ENCODE data around the gene FGFBP3. TPM values are rescaled to one million over a fixed set of nuclear protein-coding genes. Genes with fewer than 3 reads are reported as not detected.

Gene FGFBP3
- total RNA-seq, 1 experiment from 2014 or later = 1.2 TPM

GRCh38 chr10:91930939-91931338 lies 21.7 kb upstream of the FGFBP3 start:
- POLR2A ChIA-PET = no interaction called here

More at GRCh38 chr10:91930939-91931338, 21.7 kb upstream of the FGFBP3 start:
- Histone ChIP-seq H3K4me2 (ENCODE audit: low read length) (no peak overlapping the region), H3K9me2 (ENCODE audit: insufficient read depth) (no peaks in the 10 kb centered on the region), H3K4me3 (replicated peaks in 1 of 2; ENCODE audit: low read depth in 1 of 2, low read length in 2 of 2) (no peak overlapping the region), H3K9ac (ENCODE audit: low read length) (no peak overlapping the region), H3K9me3 (ENCODE audit: control insufficient read depth in 1 of 2, insufficient read depth in 1 of 2, low read depth in 1 of 2, low read length in 2 of 2) (no peaks in the 10 kb centered on the region), H2AFZ (ENCODE audit: low read depth, low read length, poor library complexity, severe bottlenecking) (no peak overlapping the region), H3K4me1 (ENCODE audit: control insufficient read depth in 1 of 2, insufficient read depth in 2 of 2, low read length in 2 of 2) (0 out of 4 replicates have a peak, but pooled peaks cover 0 to 5% of the 10 kb centered on the region in 2 experiments), H3K27me3 (ENCODE audit: insufficient read depth, low read length) (no peaks in the 10 kb centered on the region), H3K36me3 (ENCODE audit: control insufficient read depth in 1 of 2, insufficient read depth in 2 of 2, low read length in 2 of 2) (peaks cover 2 to 13% of the 10 kb centered on the region in 2 experiments; a peak in 3 of 4 replicates), H3K27ac (ENCODE audit: low read depth, low read length) (no peak overlapping the region), H4K20me1 (ENCODE audit: insufficient read depth) (peaks cover 37% of the 10 kb centered on the region; the same call in 1 of the 2 replicates), H3K79me2 (ENCODE audit: insufficient read depth, low read length) (peaks cover 100% of the 10 kb centered on the region)
- no TSS peak for BruUV-seq (replicated peaks)
- RAD21 ChIA-PET (ENCODE audit: low non-redundant PET in 1 of 2, low total read pairs in 2 of 2, uncharacterized antibody in 2 of 2, unreplicated experiment in 2 of 2) = no interaction called here
- TF ChIP-seq EZH2 (IDR thresholded peaks at IDR 0.05) (no peak), CBX3 (IDR thresholded peaks at IDR 0.05; ENCODE audit: low read depth) (no peak), POLR2A (IDR thresholded peaks at IDR 0.05; ENCODE audit: borderline replicate concordance, extremely low read depth, insufficient read depth, insufficient read length) (no peak), ELF1 (IDR thresholded peaks at IDR 0.05; ENCODE audit: borderline replicate concordance, low read depth) (no peak), EZH2phosphoT487 (IDR thresholded peaks at IDR 0.05; ENCODE audit: borderline replicate concordance) (no peak), TCF7L2 (IDR thresholded peaks at IDR 0.05; ENCODE audit: borderline replicate concordance, extremely low read depth, insufficient read depth, insufficient read length) (no peak), POLR2AphosphoS5 (IDR thresholded peaks at IDR 0.05; ENCODE audit: low read depth, low read length) (no peak), REST (IDR thresholded peaks at IDR 0.05; ENCODE audit: low read depth) (no peak), SIN3A (IDR thresholded peaks at IDR 0.05; ENCODE audit: low read depth) (no peak), RAD21 (IDR thresholded peaks at IDR 0.05; ENCODE audit: low read depth) (no peak), ZNF274 (IDR thresholded peaks at IDR 0.05; ENCODE audit: low read depth, low read length) (no peak)
- ATAC-seq (no peak), DNase-seq (ENCODE audit: low read depth, low spot score) (no peak)
- intact Hi-C loops (cut with micrococcal nuclease) = no loop called here
- CTCF ChIA-PET = no interaction called here

All from HCT116 (cell line).